KMS-11 (cell line): ENCODE results near the gene EME2.

Source experiments
- H2AFZ ChIP-seq: fragments of 200-600 bp; sonication (generic); 2 replicates; pipeline ENCODE4 v1.6.1; 2016; ENCODE audit warnings: antibody characterized with exemption, mixed run types, low read depth
- H3K27ac ChIP-seq: fragments of 200-600 bp; sonication (generic); 2 replicates; pipeline ENCODE4 v1.6.1; 2016; ENCODE audit warnings: mild to moderate bottlenecking, mixed run types
- H3K27me3 ChIP-seq: fragments of 200-600 bp; sonication (generic); 2 replicates; pipeline ENCODE4 v1.6.1; 2017; ENCODE audit warnings: mild to moderate bottlenecking, low read depth, mixed run types, moderate library complexity; ENCODE audit not compliant: insufficient read depth
- H3K36me3 ChIP-seq: fragments of 200-600 bp; sonication (generic); 2 replicates; pipeline ENCODE4 v1.6.1; 2017; ENCODE audit warnings: mild to moderate bottlenecking, mixed run types; ENCODE audit not compliant: insufficient read depth
- H3K4me1 ChIP-seq: fragments of 200-600 bp; sonication (generic); 2 replicates; pipeline ENCODE4 v1.6.1; 2016; ENCODE audit warnings: mild to moderate bottlenecking, low read depth, mixed run types; ENCODE audit not compliant: poor library complexity, severe bottlenecking
- H3K4me2 ChIP-seq: fragments of 200-600 bp; sonication (generic); 2 replicates; pipeline ENCODE4 v1.7.0; 2016; ENCODE audit warnings: mild to moderate bottlenecking, mixed run types
- H3K4me3 ChIP-seq: fragments of 200-600 bp; sonication (generic); IDR thresholded peaks from 2 replicates; pipeline ENCODE4 v1.6.1; 2017; ENCODE audit warnings: low read depth, low read length, mixed read lengths; ENCODE audit not compliant: insufficient read depth
- H3K79me2 ChIP-seq: fragments of 200-600 bp; sonication (generic); 2 replicates; pipeline ENCODE4 v1.6.1; 2016; ENCODE audit warnings: low read depth, mixed run types; ENCODE audit not compliant: insufficient read depth
- H3K9ac ChIP-seq: fragments of 200-600 bp; sonication (generic); 2 replicates; pipeline ENCODE4 v1.6.1; 2016; ENCODE audit warnings: mild to moderate bottlenecking, mixed run types
- H4K20me1 ChIP-seq: fragments of 200-600 bp; sonication (generic); 2 replicates; pipeline ENCODE4 v1.6.1; 2016; ENCODE audit warnings: mild to moderate bottlenecking, mixed run types; ENCODE audit not compliant: insufficient read depth
- TF ChIP-seq, protein P1 (sequence below): fragments of 200-600 bp; sonication (generic); conservative IDR thresholded peaks from 2 replicates; pipeline ENCODE4 v1.6.1; 2017; ENCODE audit warnings: low read depth, mild to moderate bottlenecking, antibody characterized with exemption, low read length, moderate library complexity, mixed read lengths

Gene EME2

GRCh38 chr16:1727651-1728624, 44.7 kb upstream of the EME2 start:
- Histone ChIP-seq H3K27me3 (no peaks in the 10 kb centered on the region), H3K36me3 (no peaks in the 10 kb centered on the region), H4K20me1 (no peaks in the 10 kb centered on the region), H3K9ac (no peak overlapping the region), H3K4me2 (no peak overlapping the region), H3K27ac (no peak overlapping the region), H3K79me2 (peaks cover 14% of the 10 kb centered on the region), H3K4me1 (peaks cover 17% of the 10 kb centered on the region), H3K4me3 (no peak overlapping the region), H2AFZ (no peak overlapping the region)
- TF ChIP-seq, protein P1, sequence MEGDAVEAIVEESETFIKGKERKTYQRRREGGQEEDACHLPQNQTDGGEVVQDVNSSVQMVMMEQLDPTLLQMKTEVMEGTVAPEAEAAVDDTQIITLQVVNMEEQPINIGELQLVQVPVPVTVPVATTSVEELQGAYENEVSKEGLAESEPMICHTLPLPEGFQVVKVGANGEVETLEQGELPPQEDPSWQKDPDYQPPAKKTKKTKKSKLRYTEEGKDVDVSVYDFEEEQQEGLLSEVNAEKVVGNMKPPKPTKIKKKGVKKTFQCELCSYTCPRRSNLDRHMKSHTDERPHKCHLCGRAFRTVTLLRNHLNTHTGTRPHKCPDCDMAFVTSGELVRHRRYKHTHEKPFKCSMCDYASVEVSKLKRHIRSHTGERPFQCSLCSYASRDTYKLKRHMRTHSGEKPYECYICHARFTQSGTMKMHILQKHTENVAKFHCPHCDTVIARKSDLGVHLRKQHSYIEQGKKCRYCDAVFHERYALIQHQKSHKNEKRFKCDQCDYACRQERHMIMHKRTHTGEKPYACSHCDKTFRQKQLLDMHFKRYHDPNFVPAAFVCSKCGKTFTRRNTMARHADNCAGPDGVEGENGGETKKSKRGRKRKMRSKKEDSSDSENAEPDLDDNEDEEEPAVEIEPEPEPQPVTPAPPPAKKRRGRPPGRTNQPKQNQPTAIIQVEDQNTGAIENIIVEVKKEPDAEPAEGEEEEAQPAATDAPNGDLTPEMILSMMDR = no peak

GRCh38 chr16:1729026-1729425, 43.6 kb upstream of the EME2 start:
- Histone ChIP-seq H3K27me3 (no peaks in the 10 kb centered on the region), H3K4me1 (peaks cover 6% of the 10 kb centered on the region), H2AFZ (no peak overlapping the region), H3K27ac (no peak overlapping the region), H3K79me2 (peaks cover 5% of the 10 kb centered on the region; the same call in 1 of the 2 replicates), H3K4me2 (no peak overlapping the region), H3K36me3 (no peaks in the 10 kb centered on the region), H3K4me3 (no peak overlapping the region), H3K9ac (no peak overlapping the region), H4K20me1 (no peaks in the 10 kb centered on the region)
- TF ChIP-seq, protein P1 = no peak

- Histone ChIP-seq H3K4me1 (peaks cover 2% of the 10 kb centered on the region), H3K27ac (no peak overlapping the region), H3K9ac (no peak overlapping the region), H3K4me2 (no peak overlapping the region), H3K36me3 (no peaks in the 10 kb centered on the region), H3K79me2 (peaks cover under 1% of the 10 kb centered on the region; the same call in 1 of the 2 replicates), H3K27me3 (no peaks in the 10 kb centered on the region), H2AFZ (no peak overlapping the region), H4K20me1 (no peaks in the 10 kb centered on the region), H3K4me3 (no peak overlapping the region)
- TF ChIP-seq, protein P1 = no peak
Measured at GRCh38 chr16:1729445-1729844, 43.2 kb upstream of the EME2 start.

DNA sequence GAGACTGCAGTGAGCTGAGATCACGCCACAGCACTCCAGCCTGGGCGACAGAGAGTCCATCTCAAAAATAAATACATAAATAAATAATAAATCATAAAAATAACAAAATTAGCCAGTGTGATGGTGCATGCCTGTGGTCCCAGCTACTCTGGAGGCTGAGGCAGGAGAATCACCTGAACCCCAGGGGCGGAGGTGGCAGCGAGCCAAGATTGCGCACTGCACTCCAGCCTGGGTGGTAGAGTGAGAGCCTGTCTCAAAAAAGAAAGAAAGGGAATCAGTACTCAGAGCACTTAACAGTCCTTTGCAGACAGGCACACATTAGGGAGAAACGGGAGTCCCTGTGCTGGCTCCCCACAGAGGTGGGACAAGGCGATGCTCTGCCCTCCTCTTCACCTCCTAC, 41.5 kb upstream of the EME2 start:
- no peak overlapping the region for H3K27ac ChIP-seq
- no peaks in the 10 kb centered on the region for H4K20me1 ChIP-seq
- TF ChIP-seq, protein P1 = no peak
- H3K27me3 ChIP-seq = no peaks in the 10 kb centered on the region
- no peaks in the 10 kb centered on the region for H3K79me2 ChIP-seq
- no peaks in the 10 kb centered on the region for H3K4me1 ChIP-seq
- no peak overlapping the region for H3K4me2 ChIP-seq
- no peaks in the 10 kb centered on the region for H3K36me3 ChIP-seq
- no peak overlapping the region for H3K4me3 ChIP-seq
- H2AFZ ChIP-seq = no peak overlapping the region
- H3K9ac ChIP-seq = no peak overlapping the region
